GM19351 (cell line): ENCODE results near the gene RBMY1J.
"Not testable (repeated sequence)": the region's sequence is repeated elsewhere in the genome, so short reads cannot be mapped to it uniquely, and the experiment has no call there.

ENCODE experiments used
- ATAC-seq: cut with Tn5 transposase; IDR thresholded peaks from one replicate; pipeline ENCODE4 v1.9.1; 2021; ENCODE audit warnings: mild to moderate bottlenecking, moderate library complexity; ENCODE audit not compliant: unreplicated experiment

RBMY1J gene

DNA sequence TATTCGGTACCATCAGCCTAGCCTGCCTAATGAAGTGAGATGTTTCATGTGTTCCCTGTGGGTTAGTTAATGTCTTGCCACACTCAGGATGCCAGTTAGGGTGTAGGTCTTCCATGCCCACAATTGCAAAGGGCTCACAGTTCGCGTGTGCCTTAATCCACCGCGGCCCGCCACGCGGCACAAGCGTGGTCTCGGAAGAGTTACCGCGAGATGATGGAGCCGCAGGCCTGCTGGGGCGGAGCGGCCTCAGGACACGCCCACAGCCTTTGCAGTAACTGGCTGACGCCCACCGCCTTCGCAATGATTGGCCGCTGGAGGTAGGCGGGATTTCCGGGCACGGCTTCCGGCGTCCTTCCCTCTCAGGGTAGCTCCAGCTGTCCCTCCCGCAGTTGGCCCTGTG, at the start of gene RBMY1J:
Gene RBMY1J (plus strand): TSS at position 301 of the 400 bp plus-strand sequence. CDS start 2,038 bp downstream, outside the sequence.
- ATAC-seq: not testable (repeated sequence)

DNA sequence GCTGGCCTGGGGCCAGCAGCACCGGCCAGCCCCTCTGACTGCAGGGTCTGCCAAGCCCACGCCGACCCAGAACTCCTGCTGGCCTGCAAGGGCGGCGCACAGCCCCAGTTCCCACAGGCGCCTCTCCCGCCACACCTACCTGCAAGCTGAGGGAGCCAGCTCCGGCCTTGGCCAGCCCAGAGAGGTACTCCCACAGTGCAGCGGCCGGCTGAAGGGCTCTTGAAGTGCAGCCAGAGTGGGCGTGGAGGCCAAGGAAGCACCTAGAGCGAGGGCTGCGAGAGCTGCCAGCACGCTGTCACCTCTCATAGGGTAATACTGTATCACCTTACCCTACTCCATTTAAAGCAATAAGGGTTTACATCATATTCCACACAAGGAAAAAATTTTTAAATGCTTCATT, 35.8 kb upstream of the RBMY1J start:
- no peak for ATAC-seq

DNA sequence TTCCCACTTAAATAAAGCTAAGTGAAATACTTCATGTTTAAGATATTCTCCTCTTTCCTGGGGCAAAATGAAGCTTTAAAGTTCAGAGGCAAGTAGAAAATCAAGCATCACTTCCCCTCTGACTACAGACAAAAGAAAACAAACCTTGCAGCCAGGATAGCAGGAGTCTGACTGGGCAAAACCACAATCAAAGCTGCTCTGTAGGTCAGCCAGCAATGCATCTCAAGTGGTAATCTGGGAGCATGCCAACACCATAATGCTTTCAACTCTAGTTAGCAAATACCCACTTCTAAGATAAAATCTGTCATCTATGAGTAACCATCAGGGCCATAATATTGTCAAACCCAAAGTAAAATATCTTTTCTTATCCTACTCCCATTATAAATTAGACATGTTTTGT, 32.6 kb upstream of the RBMY1J start:
- ATAC-seq: no peak

DNA sequence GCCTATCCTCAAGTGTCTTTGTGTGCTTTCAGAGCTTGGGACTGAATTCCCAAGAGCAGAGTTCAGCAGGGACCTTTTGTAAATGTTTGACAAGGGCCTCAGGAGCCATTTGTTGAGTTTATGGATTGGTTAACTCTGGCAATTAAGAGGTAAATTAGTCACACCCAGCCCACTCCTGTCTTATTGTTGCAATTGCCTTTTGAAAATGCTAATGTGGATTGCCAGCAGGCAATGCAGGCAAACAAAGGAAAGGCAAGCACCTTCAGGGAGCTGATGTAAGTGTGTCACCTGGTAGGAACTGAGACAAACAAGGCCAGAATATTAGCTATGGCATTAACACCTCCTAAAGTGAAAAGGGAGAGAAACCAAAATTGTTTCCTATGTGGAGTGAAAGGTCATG, 29.7 kb upstream of the RBMY1J start:
- ATAC-seq: no peak

DNA sequence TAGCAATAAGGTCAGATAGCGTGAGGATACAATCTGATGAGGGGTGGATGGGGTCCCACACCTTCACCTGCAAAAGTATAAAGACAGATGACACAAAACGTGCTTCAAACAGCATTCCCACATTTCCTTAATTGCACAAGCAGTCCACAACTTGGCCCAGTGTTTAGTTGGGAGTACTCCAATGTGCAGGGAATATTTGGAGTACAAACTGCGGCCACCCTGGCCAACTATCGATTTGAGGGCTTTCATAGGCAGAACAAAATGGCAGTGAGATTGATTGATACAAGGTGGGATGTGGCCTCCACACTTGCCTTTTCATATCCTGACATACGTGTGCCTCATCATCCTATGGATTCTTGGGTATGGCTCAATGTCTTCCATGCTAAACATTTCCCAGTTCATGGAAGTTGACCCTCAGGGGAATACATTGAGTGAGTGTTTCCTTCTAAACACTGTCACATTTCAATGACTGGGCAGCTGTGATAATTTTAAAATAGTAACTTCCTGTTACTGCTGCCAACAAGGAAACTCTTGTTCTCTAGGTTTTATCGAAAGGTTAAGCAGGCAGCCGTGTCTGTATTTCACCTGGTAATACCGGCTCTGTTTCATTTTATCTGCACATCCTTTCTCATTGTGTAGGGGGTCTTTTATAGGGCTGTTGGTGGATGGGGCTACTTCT, 41.6 kb downstream of the RBMY1J start:
- not testable (repeated sequence) for ATAC-seq

DNA sequence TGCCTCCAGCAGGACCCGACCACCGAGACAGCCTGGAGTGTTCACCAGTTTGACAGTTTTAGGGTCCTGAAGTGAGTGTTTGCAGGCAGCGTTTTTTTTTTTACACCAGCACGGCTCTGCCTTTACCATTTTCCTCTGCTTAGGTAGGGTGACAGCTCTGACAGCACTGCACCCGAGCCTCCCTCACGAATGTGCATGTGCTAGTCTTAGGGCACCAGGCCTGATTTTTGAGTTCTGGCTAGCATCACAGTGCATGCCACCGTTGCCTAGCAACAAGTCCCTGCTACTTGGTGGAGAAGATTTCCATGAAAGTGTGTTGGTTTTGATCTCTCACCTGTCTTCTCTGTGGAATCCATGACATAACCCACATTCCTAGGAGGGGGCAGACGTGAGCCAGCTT, 52.3 kb downstream of the RBMY1J start:
- ATAC-seq: not testable (repeated sequence)

DNA sequence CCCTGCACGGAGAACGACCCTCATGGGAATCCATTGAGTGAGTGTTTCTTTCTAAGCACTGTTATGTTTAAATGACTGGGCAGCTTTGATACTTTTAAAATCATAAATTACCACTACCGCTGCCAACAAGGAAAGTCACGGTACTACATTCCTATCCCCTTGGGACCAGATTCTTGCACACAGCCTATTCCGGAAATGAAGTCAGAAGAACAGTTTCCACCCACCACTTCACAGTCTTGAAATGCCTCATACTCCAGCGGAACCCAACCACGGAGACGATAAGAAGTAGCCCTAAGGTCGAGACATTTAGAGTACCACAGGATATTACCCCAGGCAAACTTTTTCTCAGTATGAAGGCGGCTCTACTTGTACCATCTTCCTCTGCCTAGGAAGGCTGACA, 58.8 kb downstream of the RBMY1J start:
- ATAC-seq: not testable (repeated sequence)
